Mesenchymal stem cell (in vitro differentiated cells and primary cell): Measurements from ENCODE around the gene ARPC4.

ENCODE experiments used
- DNase-seq: peaks from one replicate; pipeline ENCODE4 v3.0.0-alpha.2; 2013
- H2AFZ ChIP-seq: one replicate; pipeline ENCODE4 v1.6.1; 2013; ENCODE audit warnings: low read depth, mild to moderate bottlenecking, control low read depth, inconsistent platforms, low read length, moderate library complexity
- H2AK5ac ChIP-seq: 2 replicates; pipeline ENCODE4 v1.6.1; 2013; ENCODE audit warnings: low read length, moderate library complexity, mild to moderate bottlenecking, inconsistent platforms; ENCODE audit not compliant: severe bottlenecking
- H2BK120ac ChIP-seq: one replicate; pipeline ENCODE4 v1.6.1; 2013; ENCODE audit warnings: low read depth, mild to moderate bottlenecking, inconsistent platforms, low read length, moderate library complexity
- H2BK12ac ChIP-seq, 2 experiments: one replicate each; pipeline ENCODE4 v1.6.1; 2013; ENCODE audit warnings: inconsistent platforms in 2 of 2, low read length in 2 of 2, mild to moderate bottlenecking in 2 of 2, moderate library complexity in 2 of 2, control low read depth in 1 of 2
- H2BK15ac ChIP-seq: one replicate; pipeline ENCODE4 v1.6.1; 2013; ENCODE audit warnings: mild to moderate bottlenecking, low read depth, inconsistent platforms; ENCODE audit not compliant: poor library complexity, severe bottlenecking
- H2BK5ac ChIP-seq: 2 replicates; pipeline ENCODE4 v1.6.1; 2013; ENCODE audit warnings: low read depth, mild to moderate bottlenecking, low read length, control low read depth, inconsistent platforms; ENCODE audit not compliant: poor library complexity, severe bottlenecking
- H3K14ac ChIP-seq, 2 experiments: one replicate each; pipeline ENCODE4 v1.6.1; 2013; ENCODE audit warnings: inconsistent platforms in 2 of 2, low read length in 2 of 2, control low read depth in 1 of 2, mild to moderate bottlenecking in 1 of 2, moderate library complexity in 1 of 2
- H3K18ac ChIP-seq, 2 experiments: one replicate each; pipeline ENCODE4 v1.6.1; 2013; ENCODE audit warnings: inconsistent platforms in 2 of 2, low read length in 2 of 2, control low read depth in 1 of 2, low read depth in 1 of 2, mild to moderate bottlenecking in 1 of 2
- H3K23ac ChIP-seq, 2 experiments: one replicate each; pipeline ENCODE4 v1.6.1; 2013; ENCODE audit warnings: inconsistent platforms in 2 of 2, low read length in 2 of 2, mild to moderate bottlenecking in 2 of 2, moderate library complexity in 2 of 2, control low read depth in 1 of 2
- H3K27ac ChIP-seq: 2 replicates; pipeline ENCODE4 v1.5.1; 2013; ENCODE audit warnings: mild to moderate bottlenecking, moderate library complexity, low read length, control low read depth, inconsistent platforms; ENCODE audit not compliant: poor library complexity, severe bottlenecking
- H3K27me3 ChIP-seq, 2 experiments: 2 replicates each; pipeline versions ENCODE4 v1.6.1 to v1.7.0; 2013; ENCODE audit warnings: low read length in 2 of 2, mild to moderate bottlenecking in 2 of 2, moderate library complexity in 2 of 2, control low read depth in 1 of 2, inconsistent platforms in 1 of 2; ENCODE audit not compliant: control insufficient read depth in 1 of 2, insufficient read depth in 1 of 2
- H3K36me3 ChIP-seq, 2 experiments: 2 replicates each; pipeline versions ENCODE4 v1.6.1 to v1.7.0; 2013; ENCODE audit warnings: low read length in 2 of 2, control low read depth in 1 of 2, inconsistent platforms in 1 of 2, low read depth in 1 of 2, mild to moderate bottlenecking in 1 of 2; ENCODE audit not compliant: insufficient read depth in 2 of 2, control insufficient read depth in 1 of 2
- H3K4ac ChIP-seq, 2 experiments: one replicate each; pipeline ENCODE4 v1.6.1; 2013; ENCODE audit warnings: inconsistent platforms in 2 of 2, low read length in 2 of 2, mild to moderate bottlenecking in 2 of 2, moderate library complexity in 2 of 2, control low read depth in 1 of 2, low read depth in 1 of 2
- H3K4me1 ChIP-seq: 2 replicates; pipeline ENCODE4 v1.6.1; 2013; ENCODE audit warnings: low read depth, low read length, control low read depth; ENCODE audit not compliant: control insufficient read depth, insufficient read depth
- H3K4me2 ChIP-seq: 2 replicates; pipeline ENCODE4 v1.6.1; 2013; ENCODE audit warnings: low read length, mild to moderate bottlenecking, inconsistent platforms; ENCODE audit not compliant: poor library complexity, severe bottlenecking
- H3K4me3 ChIP-seq, 2 experiments: 2 replicates each; pipeline versions ENCODE4 v1.5.1 to v1.7.0; 2013; ENCODE audit warnings: low read length in 2 of 2, mild to moderate bottlenecking in 2 of 2, control low read depth in 1 of 2, low read depth in 1 of 2; ENCODE audit not compliant: insufficient read depth in 1 of 2
- H3K79me1 ChIP-seq: replicated peaks from 2 replicates; pipeline ENCODE4 v1.6.1; 2013; ENCODE audit warnings: mild to moderate bottlenecking, control low read depth, low read length, inconsistent platforms; ENCODE audit not compliant: poor library complexity, severe bottlenecking
- H3K9ac ChIP-seq: 2 replicates; pipeline ENCODE4 v1.7.0; 2013; ENCODE audit warnings: mild to moderate bottlenecking, low read length, moderate library complexity
- H3K9me3 ChIP-seq: 2 replicates; pipeline ENCODE4 v1.7.0; 2013; ENCODE audit warnings: mild to moderate bottlenecking, low read length; ENCODE audit not compliant: control insufficient read depth
- H4K8ac ChIP-seq: one replicate; pipeline ENCODE4 v1.6.1; 2013; ENCODE audit warnings: inconsistent platforms, mild to moderate bottlenecking, low read length, moderate library complexity
- H4K91ac ChIP-seq: one replicate; pipeline ENCODE4 v1.6.1; 2013; ENCODE audit warnings: mild to moderate bottlenecking, low read length, inconsistent platforms
- WGBS: methylation state at CpG from one replicate; pipeline ENCODE4 v1.1.7; 2013; ENCODE audit warnings: mixed read lengths; 5-methylcytosine and 5-hydroxymethylcytosine counted together

ARPC4 gene

GRCh38 chr3:9808345-9809037 is 15.6 kb downstream of the ARPC4 start:
- Histone ChIP-seq H3K79me1 (peaks cover 22% of the 10 kb centered on the region), H4K91ac (peak overlapping the region; percentile 41), H3K9ac (peak overlapping the region; percentile 95), H2AFZ (no peak overlapping the region), H2BK5ac (no peak overlapping the region), H2BK12ac (peak overlapping the region in 1 of 2 experiments; percentile 64), H3K4me1 (peaks cover 17% of the 10 kb centered on the region), H2AK5ac (peak overlapping the region; percentile 49), H3K4me3 (no peak overlapping the region), H3K27ac (peak overlapping the region; percentile 46), H3K23ac (no peak overlapping the region), H3K36me3 (peaks cover 47 to 52% of the 10 kb centered on the region in 2 experiments), H3K18ac (no peak overlapping the region), H4K8ac (no peak overlapping the region), H2BK15ac (no peak overlapping the region), H3K14ac (no peak overlapping the region), H2BK120ac (no peak overlapping the region), H3K9me3 (no peaks in the 10 kb centered on the region), H3K27me3 (no peaks in the 10 kb centered on the region), H3K4me2 (no peak overlapping the region), H3K4ac (no peak overlapping the region)
- peak; percentile 65 for DNase-seq
- WGBS = 81% methylated on average over 5 of the region's 7 CpGs

GRCh38 chr3:9809239-9809614 is 16.3 kb downstream of the ARPC4 start:
- H3K9ac ChIP-seq = peak overlapping the region; percentile 95
- H3K18ac ChIP-seq = peak overlapping the region in 1 of 2 experiments; percentile 49
- peak overlapping the region; percentile 51 for H3K27ac ChIP-seq
- no peak overlapping the region for H2AK5ac ChIP-seq
- peak overlapping the region; percentile 80 for H4K8ac ChIP-seq
- H2BK5ac ChIP-seq = no peak overlapping the region
- no peak overlapping the region for H2AFZ ChIP-seq
- H3K36me3 ChIP-seq = peaks cover 47 to 51% of the 10 kb centered on the region in 2 experiments
- H3K4me3 ChIP-seq = peak overlapping the region in 1 of 2 experiments; percentile 91
- H3K9me3 ChIP-seq = no peaks in the 10 kb centered on the region
- 78% methylated on average over 4 of the region's 4 CpGs for WGBS
- peaks cover 17% of the 10 kb centered on the region for H3K4me1 ChIP-seq
- peaks cover 16% of the 10 kb centered on the region for H3K79me1 ChIP-seq
- DNase-seq = no peak
- H3K27me3 ChIP-seq = no peaks in the 10 kb centered on the region
- no peak overlapping the region for H3K14ac ChIP-seq
- no peak overlapping the region for H2BK12ac ChIP-seq
- H2BK15ac ChIP-seq = peak overlapping the region; percentile 56
- peak overlapping the region in 1 of 2 experiments; percentile 68 for H3K4ac ChIP-seq
- peak overlapping the region; percentile 72 for H3K4me2 ChIP-seq
- no peak overlapping the region for H2BK120ac ChIP-seq
- H4K91ac ChIP-seq = no peak overlapping the region
- H3K23ac ChIP-seq = no peak overlapping the region

- Histone ChIP-seq H3K14ac (peak within 1 kb of the TSS in 1 of 2 experiments; percentile 79), H3K9ac (peak within 1 kb of the TSS; percentile 95), H2BK15ac (peak within 1 kb of the TSS; percentile 56), H3K27ac (peak within 1 kb of the TSS; percentile 51), H2BK12ac (peak within 1 kb of the TSS in 1 of 2 experiments; percentile 37), H3K27me3 (no peaks in the 10 kb centered on the region), H3K4me1 (peaks cover 17% of the 10 kb centered on the region), H2AK5ac (peak within 1 kb of the TSS; percentile 12), H3K4me2 (peak within 1 kb of the TSS; percentile 72), H3K4me3 (peak within 1 kb of the TSS; percentile 63 to 91), H3K18ac (peak within 1 kb of the TSS; percentile 49 to 71), H2BK120ac (peak within 1 kb of the TSS; percentile 80), H2AFZ (peak within 1 kb of the TSS; percentile 43), H3K36me3 (peaks cover 44 to 45% of the 10 kb centered on the region in 2 experiments), H3K4ac (peak within 1 kb of the TSS; percentile 71 to 83), H3K23ac (peak within 1 kb of the TSS in 1 of 2 experiments; percentile 94), H4K8ac (peak within 1 kb of the TSS; percentile 96), H4K91ac (peak within 1 kb of the TSS; percentile 48), H3K9me3 (no peaks in the 10 kb centered on the region), H2BK5ac (peak within 1 kb of the TSS; percentile 8), H3K79me1 (peaks cover 14% of the 10 kb centered on the region)
- peak; percentile 66 for DNase-seq
- WGBS = 2% methylated on average over 56 of the region's 76 CpGs
These were observed 16.9 kb downstream of the ARPC4 start, which contains the start of gene TTLL3 for GRCh38 chr3:9809615-9810432. TTLL3 (plus strand) TSS chr3:9810262; CDS start chr3:9810662, 400 bp downstream.

GRCh38 chr3:9810433-9810770 is 17.5 kb downstream of the ARPC4 start:
- no peak overlapping the region for H3K27ac ChIP-seq

More at GRCh38 chr3:9810433-9810770, 17.5 kb downstream of the ARPC4 start:
- H3K14ac ChIP-seq = peak overlapping the region in 1 of 2 experiments; percentile 79
- peak overlapping the region; percentile 48 to 71 for H3K4ac ChIP-seq
- H2AFZ ChIP-seq = peak overlapping the region; percentile 43
- 20% methylated on average over 18 of the region's 18 CpGs for WGBS
- H3K9ac ChIP-seq = peak overlapping the region; percentile 95
- no peaks in the 10 kb centered on the region for H3K27me3 ChIP-seq
- DNase-seq = no peak
- H4K8ac ChIP-seq = peak overlapping the region; percentile 96
- H2BK12ac ChIP-seq = peak overlapping the region in 1 of 2 experiments; percentile 26
- peaks cover 12% of the 10 kb centered on the region for H3K79me1 ChIP-seq
- H3K36me3 ChIP-seq = peaks cover 40 to 44% of the 10 kb centered on the region in 2 experiments
- H3K9me3 ChIP-seq = no peaks in the 10 kb centered on the region
- no peak overlapping the region for H4K91ac ChIP-seq
- no peak overlapping the region for H2BK15ac ChIP-seq
- H3K4me1 ChIP-seq = peaks cover 19% of the 10 kb centered on the region
- H3K4me3 ChIP-seq = peak overlapping the region; percentile 63 to 91
- peak overlapping the region; percentile 72 for H3K4me2 ChIP-seq
- peak overlapping the region; percentile 7 for H2AK5ac ChIP-seq
- H3K23ac ChIP-seq = no peak overlapping the region
- peak overlapping the region; percentile 34 to 71 for H3K18ac ChIP-seq
- peak overlapping the region; percentile 35 for H2BK120ac ChIP-seq
- H2BK5ac ChIP-seq = no peak overlapping the region
